NCI-H748 (cell line): Measurements from ENCODE around the gene ZNF181.
A peak's percentile ranks its signal among the peaks of the same experiment; 100 is the strongest.
"Not testable (repeated sequence)": the region's sequence is repeated elsewhere in the genome, so short reads cannot be mapped to it uniquely, and the experiment has no call there.

ENCODE experiments used
- DNase-seq: peaks from one replicate; lab custom pipeline; 2025; ENCODE audit not compliant: unreplicated experiment; lab: John Stamatoyannopoulos, UW

ZNF181 gene

DNA sequence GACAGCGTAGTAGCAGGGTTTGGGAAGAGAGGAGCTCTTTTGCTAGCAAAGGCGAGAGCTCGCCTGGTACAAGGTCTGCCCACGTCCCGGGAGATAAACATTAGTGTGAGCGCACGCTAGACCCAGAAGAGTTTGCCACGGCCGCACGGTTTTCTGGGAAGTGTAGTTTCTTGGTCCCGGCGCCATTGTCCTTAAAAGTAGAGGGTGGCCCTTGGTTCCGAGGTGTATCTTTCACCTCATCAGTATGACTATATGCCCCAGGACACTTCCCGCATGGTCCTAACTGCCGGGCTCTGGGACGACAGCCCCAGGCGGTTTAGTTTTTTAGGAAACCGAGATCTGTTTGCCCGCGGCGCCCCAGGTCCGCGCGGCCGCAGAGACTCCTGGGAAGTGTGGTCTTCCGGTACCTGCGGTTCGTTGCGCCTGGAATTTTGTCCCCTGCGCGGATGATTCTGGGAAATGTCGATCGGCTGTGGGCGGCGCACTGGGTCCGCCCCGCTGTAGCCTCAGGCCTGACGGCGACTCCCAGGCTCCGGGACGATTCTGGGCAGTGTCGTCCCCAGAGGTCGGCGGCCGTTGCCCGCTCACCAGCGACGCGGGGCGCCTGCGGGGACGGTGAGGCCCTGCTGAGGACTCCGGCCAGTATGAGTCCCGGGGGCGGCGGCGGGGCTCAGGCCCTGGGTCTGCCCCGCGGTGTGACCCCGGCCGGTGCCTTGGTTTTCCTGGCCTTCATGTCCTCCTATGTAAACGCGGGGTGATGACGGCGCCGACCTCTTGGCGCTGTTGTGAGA, at the start of gene ZNF181:
TSS of gene ZNF181 (plus strand) at position 498 of the 791 bp plus-strand sequence. CDS start 795 bp downstream, outside the sequence.
- peak; percentile 96 for DNase-seq

DNA sequence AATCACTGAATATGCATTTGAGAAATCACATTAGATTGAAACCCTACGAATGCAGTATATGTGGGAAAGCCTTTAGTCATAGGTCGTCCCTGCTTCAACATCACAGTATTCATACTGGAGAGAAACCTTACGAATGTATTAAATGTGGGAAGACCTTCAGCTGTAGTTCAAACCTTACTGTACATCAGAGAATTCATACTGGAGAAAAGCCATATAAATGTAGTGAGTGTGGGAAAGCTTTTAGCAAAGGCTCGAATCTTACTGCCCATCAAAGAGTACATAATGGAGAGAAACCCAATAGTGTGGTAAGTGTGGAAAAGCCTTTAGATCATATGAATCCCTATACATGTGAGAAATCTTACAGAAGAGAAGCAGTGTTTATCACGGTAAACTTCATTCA, 48.8 kb upstream of the ZNF181 start:
- not testable (repeated sequence) for DNase-seq

DNA sequence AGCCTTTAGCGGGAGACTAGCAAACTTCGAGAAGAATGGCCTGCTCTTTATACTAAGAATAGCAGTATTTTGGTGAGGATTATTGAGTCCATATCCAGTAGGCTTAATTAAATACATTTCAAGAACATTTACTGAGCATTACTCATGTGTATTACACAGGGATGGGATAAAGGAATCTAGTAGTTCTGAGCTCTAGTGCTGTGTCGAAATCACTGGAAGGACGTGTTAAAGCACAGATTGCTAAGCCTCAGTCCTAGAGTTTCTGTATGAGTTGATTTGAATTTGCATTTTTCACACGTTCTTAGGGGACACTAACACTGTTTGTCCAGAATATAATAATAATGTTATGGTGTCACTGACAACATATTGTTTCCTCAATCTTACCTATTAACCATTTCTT, 47.6 kb upstream of the ZNF181 start:
- no peak for DNase-seq

DNA sequence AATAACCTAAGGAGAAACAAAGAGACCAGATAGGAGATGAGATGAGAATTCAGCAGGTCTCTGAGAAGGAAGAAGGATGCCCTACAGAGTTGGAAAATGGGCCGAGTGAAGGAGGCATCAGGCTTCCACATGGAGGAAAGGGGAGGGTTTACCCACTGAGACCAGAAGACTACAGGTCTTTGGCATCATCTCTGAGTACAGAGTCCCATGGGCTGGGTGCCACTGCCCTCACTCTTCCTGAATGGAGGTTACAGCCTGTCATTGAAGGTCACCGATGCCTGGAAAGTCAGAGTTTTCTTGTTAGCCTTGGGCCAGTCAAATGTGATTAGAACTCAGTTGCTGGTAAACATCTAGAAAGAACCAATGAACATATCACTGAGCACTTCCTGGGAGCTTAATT, 46.7 kb upstream of the ZNF181 start:
- no peak for DNase-seq

DNA sequence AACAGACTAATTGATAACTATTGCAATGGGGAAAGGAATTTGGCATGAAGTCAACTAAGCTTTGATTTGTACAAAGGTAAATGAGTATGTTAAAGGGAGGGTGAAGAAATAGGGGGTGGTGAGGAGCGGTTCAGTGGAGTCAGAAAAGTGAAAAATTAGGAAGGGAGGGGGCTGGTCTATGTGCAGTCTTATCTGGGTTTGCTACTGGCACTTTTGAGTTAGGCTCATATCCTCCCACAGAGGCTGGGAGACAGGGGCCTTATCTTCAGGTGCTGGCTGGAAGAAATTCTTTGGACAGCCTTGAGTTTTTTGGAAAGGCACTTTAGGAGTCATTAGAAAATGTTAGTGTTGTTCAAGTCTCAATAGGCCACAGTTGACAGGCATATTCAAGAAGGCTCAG, 45.5 kb upstream of the ZNF181 start:
- no peak for DNase-seq

DNA sequence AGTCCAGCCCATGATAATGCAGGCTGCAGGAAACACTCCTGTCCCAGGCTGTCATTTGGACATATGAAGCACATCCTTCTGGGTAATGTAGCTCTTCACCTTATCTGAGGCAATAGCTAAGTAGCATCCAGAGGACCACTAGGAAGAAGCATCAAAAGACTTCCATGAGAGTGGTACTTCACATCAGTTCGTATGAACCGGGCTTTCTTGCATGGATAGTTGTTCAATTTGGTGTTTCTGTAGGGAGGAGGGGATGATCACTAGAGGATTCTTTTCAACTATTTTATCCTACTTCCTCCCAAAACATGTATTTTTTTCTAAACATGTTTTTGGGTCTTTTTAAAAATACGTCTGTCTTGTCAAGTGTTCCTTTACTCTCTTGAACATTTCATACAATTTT, 43.7 kb upstream of the ZNF181 start:
- no peak for DNase-seq

DNA sequence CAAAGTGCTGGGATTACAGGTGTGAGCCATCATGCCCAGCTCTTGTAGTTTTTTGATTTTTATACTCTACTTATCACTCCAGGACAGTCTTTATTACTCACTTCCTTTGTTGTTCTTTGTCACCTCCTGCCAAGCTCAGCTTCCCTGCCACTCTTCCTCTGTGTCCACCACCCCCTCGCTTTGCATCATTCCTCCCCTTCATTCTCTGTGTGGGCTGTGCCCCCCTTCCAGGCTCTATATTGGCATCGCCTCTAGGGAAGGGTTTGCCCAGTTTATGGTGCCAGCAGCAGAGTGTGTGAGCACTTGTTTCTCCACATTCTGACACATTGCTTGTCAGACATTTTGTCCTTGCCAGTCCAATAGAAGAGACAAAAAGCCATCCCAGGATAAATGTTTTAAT, 41.5 kb upstream of the ZNF181 start:
- DNase-seq, result no peak

DNA sequence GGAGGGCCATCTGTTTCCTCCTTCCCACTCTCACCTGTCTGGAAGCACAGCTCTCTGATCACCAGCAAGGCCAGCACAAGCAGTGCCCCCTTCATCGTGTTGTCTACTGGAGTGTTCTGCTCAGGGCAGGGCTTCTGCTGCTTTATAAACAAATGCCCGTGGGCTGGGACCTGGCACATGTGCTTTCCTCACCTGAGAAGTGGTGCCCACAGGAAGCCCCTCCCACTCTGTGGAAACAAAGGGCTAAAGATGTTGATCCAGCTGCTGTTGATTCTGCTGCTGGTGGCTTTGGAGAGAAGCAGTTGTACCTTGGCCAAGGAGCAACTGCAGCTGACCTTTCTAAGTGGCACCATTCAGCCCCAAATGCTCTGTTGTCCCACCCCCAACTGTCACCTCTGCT, 26.4 kb upstream of the ZNF181 start:
- peak; percentile 65 for DNase-seq

DNA sequence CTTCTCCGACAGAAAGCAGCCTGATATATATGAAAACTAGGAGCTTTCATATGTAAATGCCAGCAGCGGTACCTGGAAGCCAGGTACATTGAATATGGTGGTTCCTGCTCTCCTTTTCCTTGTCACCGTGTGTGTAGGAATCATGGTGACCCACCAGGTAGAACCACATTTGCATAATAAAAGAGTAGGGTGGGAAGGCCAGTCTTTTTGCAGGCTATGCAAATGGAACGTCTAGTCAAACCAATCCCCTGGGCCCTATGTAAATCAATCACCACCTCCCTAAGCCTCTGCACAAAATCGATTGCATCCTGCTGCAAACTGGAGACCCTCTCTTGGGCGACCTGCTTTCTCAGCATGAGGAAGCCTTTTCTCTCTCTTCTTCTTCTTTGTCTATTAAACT, 22.2 kb upstream of the ZNF181 start:
- peak; percentile 21 for DNase-seq

DNA sequence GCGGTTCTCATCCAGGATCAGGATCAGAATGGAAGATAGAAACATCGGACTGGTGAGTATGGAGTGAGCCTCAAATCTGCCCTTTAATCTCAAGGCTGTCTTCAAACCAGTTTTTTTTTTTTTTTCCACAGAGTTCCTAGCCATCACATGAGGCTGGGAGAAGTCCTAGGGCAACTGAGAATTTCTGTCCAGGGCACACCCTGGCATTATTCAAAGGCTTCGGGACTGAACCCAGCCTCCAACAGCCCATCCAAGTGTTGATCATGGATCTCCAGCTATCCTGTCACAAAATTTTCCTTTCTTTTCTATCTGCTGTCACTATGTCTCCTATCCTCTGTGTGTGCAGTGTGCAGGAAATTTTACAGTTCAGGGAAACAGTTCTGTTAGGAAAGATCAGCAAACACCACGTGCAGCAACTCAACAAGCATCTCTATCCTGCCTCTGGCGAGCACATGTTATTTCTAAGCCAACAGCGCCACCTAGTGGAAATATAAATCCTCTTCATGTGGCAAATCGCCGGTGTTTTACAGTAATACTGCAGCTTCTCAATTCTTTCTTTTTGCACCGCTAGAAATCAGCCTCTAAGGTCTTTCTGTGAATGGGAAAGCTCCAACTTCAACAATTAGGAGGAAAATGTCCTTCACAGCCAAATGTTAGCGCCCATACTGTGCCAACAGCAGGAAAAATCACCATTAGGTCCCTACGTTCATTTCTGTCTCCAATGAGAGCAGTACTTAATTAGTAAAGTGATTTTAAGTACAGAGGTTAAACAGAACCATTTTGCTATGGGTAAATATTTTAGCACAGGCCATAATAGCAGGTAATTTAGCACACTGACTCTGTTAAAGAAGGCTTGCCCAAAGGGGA, 21.4 kb upstream of the ZNF181 start:
- DNase-seq, result peak; percentile 77

DNA sequence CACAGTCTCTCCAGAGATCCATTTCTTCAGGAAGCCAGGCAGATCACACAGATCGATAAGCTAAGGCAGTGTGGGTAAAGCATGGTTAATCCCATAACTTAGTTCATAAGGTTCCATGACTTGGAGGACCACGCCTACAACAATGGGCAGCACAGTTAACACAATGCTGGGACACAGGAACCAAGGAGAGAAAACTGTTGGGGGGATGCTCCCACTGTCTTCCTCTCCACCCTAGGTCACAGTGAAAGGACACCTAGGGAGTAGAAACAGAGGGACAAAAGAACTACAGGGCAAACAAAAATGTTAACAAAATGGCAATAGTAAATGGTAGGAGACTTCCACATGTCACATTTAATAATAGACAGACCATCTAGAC, 20.8 kb upstream of the ZNF181 start:
- DNase-seq, result no peak

DNA sequence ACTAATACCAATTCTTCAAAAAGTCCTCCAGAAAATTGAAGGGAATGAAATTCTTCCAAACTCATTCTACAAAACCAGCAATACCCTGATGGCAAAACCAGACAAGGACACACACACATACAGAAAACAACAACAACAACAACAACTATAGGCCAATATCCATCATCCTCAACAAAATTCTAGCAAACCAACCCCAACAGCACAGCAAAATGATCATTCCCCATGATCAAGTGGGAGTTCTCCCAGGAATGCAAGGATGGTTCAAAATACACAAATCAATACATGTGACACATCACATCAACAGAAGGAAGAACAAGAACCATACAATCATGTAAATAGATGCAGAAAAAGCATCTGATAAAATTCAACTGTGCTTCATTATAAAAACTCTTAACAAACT, 18.7 kb upstream of the ZNF181 start:
- no peak for DNase-seq

DNA sequence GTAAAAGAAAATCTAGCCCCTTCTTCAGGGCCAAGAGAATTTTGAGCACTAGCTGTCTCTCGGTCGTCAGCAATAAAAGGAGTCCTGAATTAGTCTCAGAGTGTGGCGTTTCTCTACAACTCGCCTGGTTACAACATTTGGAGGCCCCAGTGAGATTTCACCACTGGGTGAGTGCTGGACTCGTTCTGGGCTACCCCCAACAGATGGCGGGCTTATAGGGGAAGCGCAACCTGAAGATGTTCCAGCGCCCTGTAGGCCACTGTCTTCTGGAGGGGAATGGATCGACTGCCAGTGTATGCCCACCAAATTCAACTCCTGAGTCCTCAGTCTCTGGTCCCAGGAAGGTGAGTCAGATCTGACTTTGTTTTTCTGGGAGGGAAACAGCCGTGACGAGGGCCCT, 11.7 kb upstream of the ZNF181 start:
- no peak for DNase-seq

DNA sequence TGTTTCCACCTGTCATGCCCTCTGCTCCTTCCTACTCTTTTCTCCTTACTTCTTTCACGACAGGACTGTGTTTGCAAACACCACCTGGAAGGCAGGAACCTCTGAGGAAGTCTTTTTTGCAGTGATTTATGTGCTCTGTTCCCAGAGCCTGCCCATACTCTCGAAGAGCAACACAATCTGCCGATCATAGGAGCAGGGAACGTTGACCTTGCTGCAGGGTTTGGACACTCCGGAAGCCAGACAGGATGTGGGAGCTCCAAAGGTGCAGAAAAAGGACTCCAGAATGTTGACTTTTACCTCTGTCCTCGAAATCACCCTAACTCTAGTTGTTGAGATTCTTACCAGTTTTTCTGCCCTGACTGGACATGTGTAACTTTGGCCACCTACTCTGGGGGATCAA, 8.6 kb upstream of the ZNF181 start:
- DNase-seq, result no peak

DNA sequence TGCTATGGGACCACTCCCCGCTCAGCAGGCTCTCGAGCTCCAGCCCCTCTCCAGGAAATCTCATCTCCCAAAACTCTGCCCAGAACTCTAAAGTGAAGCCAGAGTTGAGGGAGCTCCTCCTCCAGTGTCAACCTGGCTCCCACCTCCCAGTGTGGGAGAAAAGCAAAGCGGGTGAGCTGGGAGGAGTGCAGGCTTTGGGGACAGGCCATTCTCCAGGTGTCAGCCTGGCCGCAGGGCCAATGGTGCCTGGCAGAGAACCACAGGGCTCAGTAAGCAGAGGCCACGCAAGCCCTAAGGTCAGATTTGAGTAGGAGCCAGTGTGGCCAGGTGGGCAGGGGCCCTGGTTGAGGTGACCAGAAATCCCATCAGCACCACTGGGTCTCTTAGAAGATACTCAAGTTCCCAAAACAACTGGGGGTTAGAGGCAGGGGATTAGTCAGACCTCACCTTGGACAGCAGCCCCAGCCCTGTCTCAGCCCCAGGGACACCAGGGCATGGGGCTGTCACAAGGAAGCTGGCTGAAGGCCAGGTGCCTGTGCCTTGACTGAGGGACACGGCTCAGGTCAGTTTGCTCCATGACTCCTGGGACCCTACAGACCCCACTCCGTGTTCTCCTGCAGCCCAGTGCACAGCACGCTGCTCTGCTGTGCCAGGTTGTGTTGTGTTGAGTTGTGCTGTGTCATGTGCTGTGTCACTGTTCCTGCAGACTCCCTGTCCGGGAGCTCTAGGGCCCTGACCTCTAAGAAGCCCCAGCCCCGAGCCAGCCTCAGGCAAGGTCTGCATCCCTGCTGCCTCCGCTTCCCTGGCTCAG, 2.8 kb upstream of the ZNF181 start:
- DNase-seq, result no peak

DNA sequence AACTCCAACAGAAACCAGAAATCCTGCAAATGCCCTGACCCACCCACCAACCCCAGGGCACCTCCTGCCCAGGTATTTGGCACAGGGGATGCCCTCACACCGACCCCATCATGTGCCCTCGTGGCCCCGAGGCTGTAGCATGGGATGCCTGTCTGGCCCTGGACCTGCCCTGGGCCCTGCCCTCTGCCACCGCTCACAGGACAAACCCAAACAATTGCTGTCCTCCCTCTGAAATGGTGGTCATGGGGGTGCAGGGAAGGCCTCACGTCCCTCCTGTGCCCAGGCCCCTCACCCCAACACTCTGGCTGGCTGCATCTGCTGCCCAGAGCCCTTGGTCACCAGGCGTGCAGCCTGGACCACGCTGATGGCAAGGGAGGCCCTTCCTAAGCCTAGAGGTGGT, 2.1 kb upstream of the ZNF181 start:
- no peak for DNase-seq

DNA sequence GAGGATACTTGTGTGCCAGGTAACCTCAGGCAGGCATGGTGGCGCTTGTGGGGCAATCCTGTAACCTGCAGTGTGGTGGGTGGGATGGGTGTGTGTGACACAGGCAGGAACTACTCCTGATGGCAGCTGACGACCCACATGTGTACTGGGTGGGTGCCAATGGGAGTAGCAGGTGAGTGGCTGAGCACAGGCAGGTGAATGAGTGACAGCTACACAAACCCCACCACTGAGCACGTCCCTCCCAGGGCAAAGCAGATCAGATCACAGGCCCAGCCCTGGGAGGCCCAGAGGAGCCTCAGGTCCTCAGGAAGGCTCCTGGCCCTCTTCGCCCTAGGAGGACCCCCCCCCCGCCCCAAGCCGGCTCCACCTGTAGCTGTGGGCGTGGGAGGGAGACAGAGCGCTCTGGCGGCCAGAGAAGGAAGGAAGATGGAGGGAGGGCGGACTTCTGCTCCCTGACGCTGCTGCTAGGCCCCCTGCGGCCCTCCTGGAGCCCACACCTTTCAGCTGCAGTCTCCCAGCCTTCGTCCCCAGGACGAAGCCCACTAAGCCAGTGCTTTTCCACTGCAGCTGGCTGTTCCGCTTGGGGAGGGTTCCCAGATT, 1.3 kb upstream of the ZNF181 start:
- no peak for DNase-seq

DNA sequence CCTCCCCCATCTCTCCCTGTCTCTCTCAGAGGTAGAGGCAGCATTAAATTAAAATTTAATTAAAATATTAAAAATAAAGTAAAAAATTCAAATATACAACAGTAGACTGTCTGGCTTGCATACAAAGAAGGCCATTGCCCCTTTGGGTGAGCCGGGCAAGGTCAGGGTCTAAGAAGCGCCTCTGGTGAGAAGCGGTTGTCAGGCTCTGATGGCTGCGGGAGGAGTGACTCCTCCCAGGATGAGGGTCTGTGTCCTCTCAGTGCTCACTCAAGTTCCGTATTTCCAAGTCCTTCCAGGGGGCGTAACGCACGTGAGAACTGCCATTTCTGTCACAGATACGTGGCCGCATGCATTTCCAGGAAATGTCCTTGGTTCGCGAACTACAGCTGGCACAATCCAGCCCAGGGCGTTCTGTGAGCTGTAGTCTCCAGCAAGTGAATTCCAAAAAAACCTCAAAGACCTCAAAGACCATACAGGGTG, 737 bp upstream of the ZNF181 start:
- DNase-seq, result peak; percentile 80

DNA sequence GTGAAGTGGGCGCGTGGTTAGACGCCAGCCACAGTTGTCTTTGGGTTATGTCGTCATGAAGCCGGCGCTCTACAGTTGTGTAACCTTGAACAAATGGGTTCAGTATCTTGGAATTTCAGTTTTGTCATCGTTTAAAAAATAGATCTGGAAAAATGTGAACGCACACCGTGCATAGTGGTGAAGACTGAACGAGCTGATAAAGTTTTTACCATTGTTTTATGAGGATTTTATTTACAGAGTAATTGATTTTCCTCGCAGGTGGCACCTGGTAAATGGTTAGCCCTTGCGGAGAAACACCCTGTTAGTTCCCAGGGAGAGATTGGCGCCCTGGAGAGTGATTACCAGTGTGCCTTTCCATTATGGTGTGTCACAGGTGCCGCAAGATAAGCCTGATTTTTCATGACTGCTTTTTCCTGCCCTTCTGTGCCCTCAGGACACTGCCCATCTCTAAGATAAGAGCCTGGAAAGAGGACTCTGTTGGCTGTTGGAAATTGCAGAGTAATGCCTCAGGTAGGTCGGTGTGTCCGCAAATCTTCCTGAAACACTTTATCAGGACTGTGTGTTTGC, 577 bp downstream of the ZNF181 start:
- DNase-seq, result peak; percentile 66

DNA sequence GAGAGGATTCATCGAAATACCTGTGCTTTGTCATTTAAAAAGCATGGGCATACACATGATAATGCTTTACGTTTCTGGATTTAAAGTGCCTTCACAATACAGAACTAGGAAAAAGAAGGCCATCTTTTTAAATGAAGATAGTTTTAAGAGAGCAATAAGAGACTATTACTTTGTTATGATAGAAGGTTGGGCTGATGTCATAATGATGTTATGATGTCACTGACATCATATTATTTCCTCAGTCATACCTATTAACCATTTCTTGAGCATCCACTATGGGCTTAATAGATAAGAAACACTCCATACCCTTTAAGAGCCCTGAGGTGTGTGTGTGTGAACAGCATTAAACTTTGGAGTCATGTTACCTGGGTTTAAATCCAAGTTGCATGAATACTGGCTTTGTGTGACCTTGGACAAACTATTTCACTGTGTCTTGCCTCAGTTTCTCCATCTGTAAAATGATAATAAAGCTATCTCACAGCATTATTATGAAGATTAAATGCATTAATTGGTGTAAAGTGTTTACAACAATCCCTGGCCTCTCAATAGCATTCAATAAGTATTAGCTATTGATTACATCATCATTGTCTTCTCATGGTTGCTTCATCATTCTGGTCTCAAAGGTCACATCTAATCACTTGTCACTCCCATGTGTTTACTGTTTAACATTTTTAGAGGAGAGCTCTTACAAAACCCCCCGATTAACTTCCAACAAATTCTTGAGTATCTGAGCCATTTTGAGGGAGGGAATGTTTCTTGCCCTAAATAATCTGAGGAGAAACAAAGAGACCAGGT, 11.1 kb downstream of the ZNF181 start:
- DNase-seq, result no peak
